ENCODE results near the gene TRIO.

DNA sequence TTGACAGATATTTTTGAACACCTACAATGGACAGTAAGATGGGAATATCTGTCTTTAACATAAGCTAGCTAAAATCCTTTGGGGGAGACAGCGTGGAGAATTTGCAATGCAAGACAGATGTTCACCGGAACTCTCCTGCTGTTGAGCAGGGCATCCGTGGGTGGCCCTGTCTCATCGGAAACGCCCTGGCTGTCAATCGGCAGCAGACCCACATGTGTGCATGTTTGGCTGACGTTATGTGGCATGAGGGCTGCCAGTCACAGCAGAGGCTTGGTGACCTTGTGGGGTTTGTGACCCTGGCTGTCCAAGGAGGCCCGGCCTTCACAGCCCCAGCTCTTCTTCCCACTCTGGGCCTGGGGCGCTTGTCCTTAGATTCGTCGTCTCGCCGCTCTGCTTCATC is 308.7 kb downstream of the TRIO start:
- no peak for TF ChIP-seq FOS (IDR thresholded peaks at IDR 0.05; ENCODE audit: borderline replicate concordance, insufficient read depth, low read length)
- TF ChIP-seq, protein P1, sequence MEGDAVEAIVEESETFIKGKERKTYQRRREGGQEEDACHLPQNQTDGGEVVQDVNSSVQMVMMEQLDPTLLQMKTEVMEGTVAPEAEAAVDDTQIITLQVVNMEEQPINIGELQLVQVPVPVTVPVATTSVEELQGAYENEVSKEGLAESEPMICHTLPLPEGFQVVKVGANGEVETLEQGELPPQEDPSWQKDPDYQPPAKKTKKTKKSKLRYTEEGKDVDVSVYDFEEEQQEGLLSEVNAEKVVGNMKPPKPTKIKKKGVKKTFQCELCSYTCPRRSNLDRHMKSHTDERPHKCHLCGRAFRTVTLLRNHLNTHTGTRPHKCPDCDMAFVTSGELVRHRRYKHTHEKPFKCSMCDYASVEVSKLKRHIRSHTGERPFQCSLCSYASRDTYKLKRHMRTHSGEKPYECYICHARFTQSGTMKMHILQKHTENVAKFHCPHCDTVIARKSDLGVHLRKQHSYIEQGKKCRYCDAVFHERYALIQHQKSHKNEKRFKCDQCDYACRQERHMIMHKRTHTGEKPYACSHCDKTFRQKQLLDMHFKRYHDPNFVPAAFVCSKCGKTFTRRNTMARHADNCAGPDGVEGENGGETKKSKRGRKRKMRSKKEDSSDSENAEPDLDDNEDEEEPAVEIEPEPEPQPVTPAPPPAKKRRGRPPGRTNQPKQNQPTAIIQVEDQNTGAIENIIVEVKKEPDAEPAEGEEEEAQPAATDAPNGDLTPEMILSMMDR (IDR thresholded peaks at IDR 0.05; ENCODE audit: extremely low read depth in 1 of 2, insufficient read depth in 1 of 2, low read depth in 1 of 2, low read length in 2 of 2): no peak
- TF ChIP-seq EZH2 (IDR thresholded peaks at IDR 0.05; ENCODE audit: borderline replicate concordance, low read depth, low read length, severe bottlenecking): no peak
- no peak for TF ChIP-seq POLR2A (IDR thresholded peaks at IDR 0.05; ENCODE audit: low read depth, low read length)
- no peak for TF ChIP-seq POLR2AphosphoS5 (IDR thresholded peaks at IDR 0.05; ENCODE audit: insufficient read depth, low read depth, low read length)
- TF ChIP-seq, protein P2, sequence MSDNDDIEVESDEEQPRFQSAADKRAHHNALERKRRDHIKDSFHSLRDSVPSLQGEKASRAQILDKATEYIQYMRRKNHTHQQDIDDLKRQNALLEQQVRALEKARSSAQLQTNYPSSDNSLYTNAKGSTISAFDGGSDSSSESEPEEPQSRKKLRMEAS (IDR thresholded peaks at IDR 0.05; ENCODE audit: insufficient read depth, insufficient read length): no peak
- no peak for TF ChIP-seq GATA2 (IDR thresholded peaks at IDR 0.05; ENCODE audit: insufficient read depth, insufficient read length, low read depth, low read length)
- TF ChIP-seq JUN (IDR thresholded peaks at IDR 0.05; ENCODE audit: borderline replicate concordance, insufficient read depth, insufficient read length, low read depth): no peak
- TF ChIP-seq MYC (IDR thresholded peaks at IDR 0.05; ENCODE audit: low read depth, low read length): no peak
